NCI-H526 treated with DMSO at 0.1 percent for 48 hours (cell line): Measurements from ENCODE around the gene CD22.
"Not testable (repeated sequence)": the region's sequence is repeated elsewhere in the genome, so short reads cannot be mapped to it uniquely, and the experiment has no call there.

Experiments used
- DNase-seq: peaks from one replicate; lab custom pipeline; 2025; lab: John Stamatoyannopoulos, UW

Gene CD22

DNA sequence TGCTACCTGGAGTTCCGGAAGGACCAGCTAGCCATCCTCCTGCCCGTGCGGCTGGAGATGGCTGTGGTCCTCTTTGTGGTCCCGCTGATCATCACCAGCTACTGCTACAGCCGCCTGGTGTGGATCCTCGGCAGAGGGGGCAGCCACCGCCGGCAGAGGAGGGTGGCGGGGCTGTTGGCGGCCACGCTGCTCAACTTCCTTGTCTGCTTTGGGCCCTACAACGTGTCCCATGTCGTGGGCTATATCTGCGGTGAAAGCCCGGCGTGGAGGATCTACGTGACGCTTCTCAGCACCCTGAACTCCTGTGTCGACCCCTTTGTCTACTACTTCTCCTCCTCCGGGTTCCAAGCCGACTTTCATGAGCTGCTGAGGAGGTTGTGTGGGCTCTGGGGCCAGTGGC, 30.4 kb downstream of the CD22 start:
- DNase-seq: not testable (repeated sequence)

DNA sequence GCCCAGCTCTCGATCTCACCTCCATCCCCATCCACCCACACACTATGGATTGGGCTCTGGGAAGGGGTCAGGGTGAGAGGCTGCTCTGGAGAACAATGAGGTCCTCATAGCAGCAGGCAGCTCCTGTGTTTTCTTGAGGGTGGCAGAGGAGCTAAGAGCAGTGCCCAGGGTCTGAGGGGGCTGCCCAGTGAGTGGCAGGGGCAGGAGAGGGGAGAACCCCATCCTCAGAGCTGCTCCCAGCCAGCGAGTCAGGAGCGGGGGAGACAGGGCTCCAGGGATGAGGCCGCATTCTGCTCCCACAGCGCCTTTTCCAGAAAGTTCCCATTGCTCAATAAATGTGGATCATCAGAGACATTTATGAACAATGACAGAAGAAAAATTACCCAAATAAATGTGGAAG, 31.1 kb downstream of the CD22 start:
- DNase-seq: not testable (repeated sequence)

GRCh38 chr19:35360880-35361420, 32.0 kb downstream of the CD22 start:
- no peak for DNase-seq

DNA sequence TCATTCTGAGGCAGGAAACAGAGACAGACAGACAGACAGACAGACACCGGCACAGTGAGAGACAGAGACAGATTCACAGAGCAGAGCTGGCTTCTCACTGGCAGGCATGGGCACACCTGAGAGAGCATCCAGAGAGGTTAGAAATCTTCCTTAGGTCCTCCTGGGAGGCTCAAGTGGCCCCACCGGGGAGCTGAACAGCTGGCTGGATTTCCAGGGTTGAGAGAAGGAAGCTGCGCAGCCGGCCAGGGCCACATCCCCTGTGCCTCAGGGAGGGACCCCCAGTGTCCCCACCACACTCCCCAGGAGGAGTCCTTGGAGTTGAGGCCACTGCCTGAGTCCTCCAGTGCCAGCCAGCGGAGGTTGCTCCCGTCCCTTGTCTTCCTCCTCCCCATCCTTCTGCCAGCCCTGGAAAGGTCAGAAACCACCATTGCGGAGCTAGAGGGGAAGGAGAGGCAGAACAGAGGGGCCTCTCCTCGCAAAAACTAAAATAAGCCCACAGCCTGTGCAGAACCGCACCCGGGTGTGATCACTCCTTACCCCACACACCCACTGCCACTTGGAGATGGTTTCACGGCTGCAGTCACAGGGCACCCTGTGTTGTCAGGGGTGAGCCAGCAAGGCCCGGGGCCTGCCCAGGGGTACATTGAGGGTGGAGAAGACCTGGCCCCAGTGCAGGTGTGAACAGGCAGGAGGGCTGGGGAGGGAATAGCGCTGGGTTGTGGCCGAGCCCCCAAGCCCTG, 33.4 kb downstream of the CD22 start:
- DNase-seq: no peak

GRCh38 chr19:35363001-35363590, 34.1 kb downstream of the CD22 start:
- no peak for DNase-seq

DNA sequence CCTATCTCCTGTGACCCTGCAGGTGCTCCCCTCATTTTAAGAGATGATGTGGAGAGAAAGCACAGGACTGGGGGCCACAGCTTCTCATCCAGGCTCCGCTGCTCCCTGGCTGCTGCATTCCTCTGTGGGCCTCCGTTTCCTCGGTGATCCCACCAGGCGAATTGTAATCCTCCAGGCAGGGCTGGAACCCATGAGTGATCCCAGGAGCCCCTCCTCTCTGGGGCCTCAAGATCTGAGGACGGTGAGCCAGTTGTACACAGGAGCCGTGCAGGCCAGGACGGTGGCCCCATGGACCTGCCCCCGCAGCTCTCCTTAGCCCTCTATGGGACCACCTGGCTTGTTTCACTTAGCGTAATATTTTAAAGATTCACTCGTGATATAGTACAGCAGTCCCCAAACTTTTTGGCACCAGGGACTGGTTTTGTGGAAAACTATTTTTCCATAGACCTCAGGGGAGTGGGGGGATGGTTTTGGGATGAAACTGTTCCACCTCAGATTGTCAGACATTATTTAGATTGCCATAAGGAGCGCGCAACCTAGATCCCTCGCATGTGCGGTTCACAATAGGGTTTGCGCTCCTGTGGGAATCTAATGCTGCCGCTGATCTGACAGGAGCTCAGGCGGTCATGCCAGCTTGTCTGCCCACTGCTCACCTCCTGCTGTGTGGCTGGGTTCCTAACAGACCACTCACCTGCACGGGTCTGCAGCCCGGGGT, 34.9 kb downstream of the CD22 start:
- no peak for DNase-seq

DNA sequence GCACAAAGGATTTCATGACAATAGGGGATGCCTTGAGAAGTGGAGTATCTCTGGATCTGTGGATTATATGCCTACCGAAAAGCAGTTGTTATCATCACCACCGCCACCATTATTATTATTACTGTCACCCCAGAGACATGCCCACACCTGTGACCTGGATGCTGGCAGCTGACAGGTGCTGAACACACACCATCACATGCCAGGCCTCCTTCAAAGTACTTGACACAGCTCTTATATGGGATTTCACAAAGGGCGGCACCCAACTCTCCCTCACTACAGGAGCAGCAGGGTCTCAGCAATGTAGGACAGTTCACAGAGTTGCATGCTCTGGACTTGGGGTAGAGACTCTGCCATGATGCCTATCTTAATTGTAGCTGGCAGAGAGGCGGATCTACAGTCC, 36.3 kb downstream of the CD22 start:
- DNase-seq: no peak

DNA sequence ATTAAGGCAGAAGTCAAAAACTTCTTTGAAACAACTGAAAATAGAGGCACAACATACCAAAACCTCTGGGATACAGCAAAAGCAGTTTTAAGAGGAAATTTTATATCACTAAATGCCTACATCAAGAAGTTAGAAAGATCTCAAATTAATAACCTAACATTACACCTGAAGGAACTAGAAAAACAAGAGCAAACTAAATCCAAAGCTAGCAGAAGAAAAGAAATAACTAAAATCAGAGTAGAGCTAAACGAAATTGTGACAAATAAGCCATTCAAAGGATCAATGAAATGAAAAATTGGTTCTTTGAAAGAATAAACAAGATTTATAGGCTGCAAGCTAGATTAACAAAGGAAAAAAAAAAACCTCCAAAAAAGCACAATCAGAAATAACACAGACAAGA, 39.4 kb downstream of the CD22 start:
- no peak for DNase-seq

DNA sequence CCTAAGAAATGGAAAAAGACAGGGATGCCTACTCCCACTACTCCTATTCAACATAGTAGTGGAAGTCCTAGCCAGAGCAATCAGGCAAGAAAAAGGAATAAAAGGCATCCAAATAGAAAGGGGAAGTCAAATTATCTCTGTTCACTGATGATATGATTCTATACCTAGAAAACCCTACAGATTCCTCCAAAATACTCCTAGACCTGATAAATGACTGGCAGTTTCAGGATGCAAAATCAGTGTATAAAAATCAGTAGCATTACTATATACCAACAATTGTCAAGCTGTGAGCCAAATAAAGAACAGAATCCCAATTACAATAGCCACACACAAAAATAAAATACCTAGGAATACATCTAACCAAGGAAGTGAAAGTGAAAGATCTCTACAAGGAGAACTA, 40.5 kb downstream of the CD22 start:
- no peak for DNase-seq

DNA sequence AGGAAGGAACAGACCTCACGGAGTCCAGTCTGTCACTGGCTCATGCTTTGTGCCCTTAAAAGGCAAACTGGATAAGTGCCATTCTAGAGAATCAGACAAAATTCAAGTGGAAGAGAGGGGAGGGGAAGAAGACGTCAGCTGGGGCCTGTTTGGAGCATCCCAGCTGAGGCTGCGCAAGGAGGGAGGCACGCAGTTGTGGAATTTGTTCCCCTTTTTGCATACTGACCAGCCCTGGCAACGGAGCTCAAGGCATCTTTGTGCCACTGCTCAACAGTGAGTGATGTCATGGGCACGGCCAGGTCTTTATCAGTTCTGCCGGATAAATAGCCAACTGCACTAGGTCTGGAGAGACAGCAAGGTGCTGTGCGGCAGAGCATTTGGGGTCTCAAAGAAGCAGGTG, 41.7 kb downstream of the CD22 start, which contains the start of gene GPR42:
TSS of gene GPR42 (plus strand) at position 347 of the 400 bp plus-strand sequence. CDS start 292 bp downstream, outside the sequence.
- no peak for DNase-seq

DNA sequence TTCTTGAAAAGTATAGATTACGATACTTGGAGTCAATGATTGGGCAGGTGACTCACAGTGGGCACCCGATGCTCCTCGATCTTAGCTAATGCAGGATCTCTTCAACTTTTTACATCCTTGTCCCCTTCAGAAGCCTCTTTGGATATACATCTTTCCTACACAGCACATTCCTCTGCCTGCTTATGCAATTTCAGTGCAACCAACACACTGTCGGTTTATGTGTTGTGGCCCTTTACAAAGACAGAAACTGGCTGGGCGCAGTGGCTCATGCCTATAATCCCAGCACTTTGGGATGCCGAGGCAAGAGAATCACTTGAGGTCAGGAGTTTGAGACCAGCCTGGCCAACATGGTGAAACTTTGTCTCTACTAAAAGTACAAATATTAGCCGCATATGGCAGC, 44.5 kb downstream of the CD22 start:
- no peak for DNase-seq

- DNase-seq: not testable (repeated sequence)
These were observed 45.0 kb downstream of the CD22 start for GRCh38 chr19:35374031-35374430.

DNA sequence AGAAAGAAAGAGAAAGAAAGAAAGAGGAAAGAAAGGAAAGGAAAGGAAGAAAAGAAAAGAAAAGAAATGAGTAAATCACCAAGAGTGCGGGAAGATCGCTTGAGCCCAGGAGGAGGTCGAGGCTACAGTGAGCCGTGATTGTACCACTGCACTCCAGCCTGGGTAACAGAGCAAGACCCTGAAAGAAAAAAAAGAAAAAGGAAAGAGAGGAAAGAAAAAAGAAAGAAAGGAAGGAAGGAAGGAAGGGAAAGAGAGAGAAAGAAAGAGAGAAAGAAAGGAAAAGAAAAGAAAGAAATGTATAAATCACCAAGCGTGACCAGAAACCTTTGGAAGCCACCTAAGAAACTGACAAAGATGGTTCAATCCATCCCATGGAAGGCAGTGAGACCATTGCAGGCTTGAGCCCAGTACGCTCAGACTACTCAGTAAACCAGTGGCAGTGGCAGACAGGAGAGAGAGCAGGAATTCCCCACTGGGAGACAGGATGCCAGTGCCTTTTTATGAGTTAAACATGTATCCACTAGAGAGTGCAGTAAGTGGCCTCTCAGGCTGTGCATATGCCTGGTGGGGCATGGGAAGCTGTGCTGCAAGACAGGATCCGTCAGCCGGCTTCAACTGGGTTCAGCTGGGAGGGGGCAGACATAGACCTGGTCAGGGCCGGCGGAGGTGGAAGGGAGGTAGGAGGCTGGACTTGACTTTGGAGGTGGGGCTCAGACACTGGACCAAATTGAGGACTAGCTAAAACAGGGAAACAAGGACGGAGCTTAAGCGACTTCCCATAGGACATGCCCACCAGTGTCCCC, 46.7 kb downstream of the CD22 start:
- no peak for DNase-seq

- no peak for DNase-seq
These were observed 48.7 kb downstream of the CD22 start for GRCh38 chr19:35377656-35378055.

DNA sequence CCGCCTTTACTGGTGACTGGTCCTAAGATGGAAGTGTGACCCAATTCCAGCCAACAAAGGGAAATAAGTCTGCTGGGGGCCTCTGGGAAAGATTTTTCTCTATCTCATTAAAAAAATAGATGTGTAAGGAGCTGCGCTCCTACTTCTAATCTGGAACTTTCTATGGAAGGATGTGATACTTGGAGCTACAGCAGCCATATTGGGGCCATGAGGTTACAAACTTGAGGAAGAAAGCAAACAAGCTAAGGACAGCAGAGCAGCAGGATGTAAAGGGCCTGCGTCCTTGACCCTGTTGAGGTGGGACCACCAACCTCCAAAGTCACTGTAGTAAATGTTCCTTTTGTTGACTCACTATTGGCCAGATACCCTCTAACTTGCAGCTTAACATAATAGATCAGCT, 49.4 kb downstream of the CD22 start:
- no peak for DNase-seq

DNA sequence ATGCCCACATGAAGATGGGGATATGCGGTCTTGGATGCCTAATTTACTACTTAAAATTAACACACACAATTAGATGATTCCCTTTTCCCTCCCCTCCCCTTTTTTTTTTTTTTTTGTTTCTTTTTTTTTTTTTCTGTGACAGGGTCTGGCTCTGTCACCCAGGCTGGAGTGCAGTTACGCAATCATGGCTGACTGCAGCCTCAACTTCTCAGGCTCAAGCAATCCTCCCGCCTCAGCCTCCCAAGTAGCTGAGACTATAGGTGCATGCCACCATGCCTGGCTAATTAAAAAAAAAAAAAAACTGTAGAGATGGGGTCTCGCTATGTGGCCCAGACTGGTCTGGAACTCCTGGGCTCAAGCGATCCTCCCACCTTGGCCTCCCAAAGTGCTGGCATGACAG, 50.6 kb downstream of the CD22 start:
- DNase-seq: not testable (repeated sequence)

- DNase-seq: no peak
These were observed 51.0 kb downstream of the CD22 start for GRCh38 chr19:35379992-35380391.

DNA sequence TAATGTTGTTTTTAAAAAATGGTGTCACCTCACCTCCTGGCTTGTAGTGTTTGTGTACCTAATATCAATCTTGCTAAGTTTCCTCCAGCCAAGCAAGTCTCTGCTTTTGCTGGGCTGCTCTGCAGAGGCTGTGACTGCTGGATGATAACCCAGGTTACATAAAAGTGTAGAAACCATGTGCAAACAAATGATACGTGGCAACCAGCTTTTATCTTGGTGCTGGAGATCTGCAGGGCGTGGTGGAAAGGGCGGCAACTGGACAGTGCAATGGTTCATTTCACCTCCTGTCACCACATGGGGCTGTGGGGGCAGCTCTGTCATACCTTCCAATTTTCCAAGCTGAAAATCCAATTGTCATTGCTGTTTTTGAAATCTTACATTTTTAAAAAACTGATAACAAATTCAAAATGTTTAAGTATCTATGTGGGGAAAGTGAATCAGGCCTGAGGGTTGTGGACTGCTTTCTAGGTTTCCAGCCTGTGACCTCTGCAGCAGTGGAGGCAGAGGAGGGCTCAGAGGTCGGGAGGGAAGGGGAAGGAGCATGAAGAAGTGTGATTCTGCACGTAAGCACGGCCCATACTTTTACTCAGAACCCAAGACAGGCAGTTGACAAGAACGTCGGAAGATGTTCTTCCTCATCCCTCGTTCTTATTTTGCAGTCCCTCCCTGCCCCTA, 51.6 kb downstream of the CD22 start:
- no peak for DNase-seq

- no peak for DNase-seq
These were observed 52.3 kb downstream of the CD22 start for GRCh38 chr19:35381318-35381717.

DNA sequence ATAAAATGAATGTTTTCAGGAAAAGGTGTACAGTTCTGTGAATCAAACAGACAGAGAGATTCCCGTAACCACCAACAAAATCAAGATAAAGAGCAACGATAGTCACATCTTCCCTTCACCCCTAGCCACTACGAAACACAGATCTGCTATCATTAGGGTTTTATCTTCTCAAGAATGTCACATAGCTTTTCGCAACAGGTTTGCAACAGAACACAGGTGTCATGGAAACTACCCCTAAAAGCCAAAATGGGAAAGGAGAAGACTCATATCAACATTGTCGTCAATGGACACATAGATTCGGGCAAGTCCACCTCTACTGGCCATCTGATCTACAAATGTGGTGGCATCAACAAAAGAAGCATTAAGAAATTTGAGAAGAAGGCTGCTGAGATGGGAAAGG, 52.9 kb downstream of the CD22 start:
- DNase-seq: no peak

DNA sequence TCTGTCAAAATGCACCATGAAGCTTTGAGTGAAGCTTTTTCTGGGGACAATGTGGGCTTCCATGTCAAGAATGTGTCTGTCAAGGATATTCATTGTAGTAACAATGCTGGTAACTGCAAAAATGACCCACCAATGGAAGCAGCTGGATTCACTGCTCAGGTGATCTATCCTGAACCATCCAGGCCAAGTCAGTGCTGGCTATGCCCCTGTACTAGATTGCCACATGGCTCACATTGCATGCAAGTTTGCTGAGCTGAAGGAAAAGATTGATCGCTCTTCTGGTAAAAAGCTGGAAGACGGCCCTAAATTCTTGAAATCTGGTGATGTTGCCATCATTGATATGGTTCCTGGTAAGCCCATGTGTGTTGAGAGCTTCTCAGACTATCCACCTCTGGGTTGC, 54.5 kb downstream of the CD22 start:
- no peak for DNase-seq
